ENCODE data around the gene GAPDH.
A peak's percentile ranks its signal among the peaks of the same experiment; 100 is the strongest.
"Not testable (repeated sequence)": the region's sequence is repeated elsewhere in the genome, so short reads cannot be mapped to it uniquely, and the experiment has no call there.

The GAPDH gene

DNA sequence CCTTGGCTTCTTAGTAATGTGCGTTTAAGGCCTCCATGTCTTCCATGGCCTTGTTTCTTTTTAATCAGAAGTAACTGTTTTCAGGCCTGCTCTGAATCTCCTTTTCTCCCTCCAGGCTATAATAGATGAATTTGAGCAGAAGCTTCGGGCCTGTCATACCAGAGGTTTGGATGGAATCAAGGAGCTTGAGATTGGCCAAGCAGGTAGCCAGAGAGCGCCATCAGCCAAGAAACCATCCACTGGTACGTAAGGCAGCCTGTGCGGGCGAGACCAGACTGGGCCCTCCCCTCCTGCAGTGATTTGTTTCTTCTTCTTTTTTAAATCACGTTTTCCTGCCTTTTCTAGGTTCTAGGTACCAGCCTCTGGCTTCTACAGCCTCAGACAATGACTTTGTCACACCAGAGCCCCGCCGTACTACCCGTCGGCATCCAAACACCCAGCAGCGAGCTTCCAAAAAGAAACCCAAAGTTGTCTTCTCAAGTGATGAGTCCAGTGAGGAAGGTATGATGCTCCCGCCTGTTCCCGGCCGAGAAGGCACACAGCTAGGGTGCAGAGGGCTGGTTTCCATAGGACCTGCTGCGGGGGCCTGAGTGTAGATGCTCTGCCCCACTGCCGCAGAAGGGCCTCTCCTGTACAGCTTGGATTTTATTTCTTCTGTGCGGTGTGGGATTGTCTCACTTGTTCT lies 3.6 kb upstream of the GAPDH start:
- no peak for FAIRE-seq

DNA sequence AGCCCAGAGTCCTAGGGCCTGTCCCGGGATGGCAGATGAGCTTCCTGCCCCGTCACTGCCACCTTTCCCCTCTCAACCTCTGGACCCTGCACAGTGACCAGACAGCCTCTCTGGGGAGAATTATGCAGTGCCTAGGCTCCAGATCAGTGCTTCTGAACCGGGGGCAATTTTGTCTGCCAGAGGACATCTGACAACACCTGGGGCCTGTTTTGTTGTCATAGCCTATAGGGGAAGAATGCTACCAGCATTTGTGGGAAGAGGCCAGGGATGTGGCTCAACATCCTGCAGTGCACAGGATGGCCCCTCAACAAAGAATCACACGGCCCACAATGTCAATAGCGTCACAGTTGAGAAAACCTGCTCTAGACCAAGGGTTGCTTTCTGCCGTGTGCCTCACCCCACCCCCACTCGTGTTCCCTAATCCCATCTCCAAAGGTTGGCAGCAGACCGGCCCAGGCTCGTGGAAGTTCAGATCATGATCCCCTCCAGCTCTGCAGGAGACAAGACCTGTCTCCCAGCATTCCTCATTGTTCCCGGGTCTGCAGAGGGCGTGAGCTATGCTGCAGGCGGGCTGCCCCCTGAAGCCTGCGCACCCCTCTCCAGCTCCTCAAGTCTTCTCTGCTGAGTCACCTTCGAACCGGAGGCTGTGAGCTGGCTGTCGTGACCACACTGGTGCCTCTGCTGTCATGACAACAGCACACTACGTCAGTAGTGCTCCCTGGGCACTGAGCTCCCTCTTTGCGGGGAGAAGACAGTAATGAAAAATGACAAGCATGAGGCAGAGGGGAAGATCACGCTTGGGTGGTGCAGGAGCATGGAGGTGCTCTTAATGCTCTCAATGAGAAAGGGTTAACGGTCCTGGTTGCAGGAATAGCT lies 2.0 kb upstream of the GAPDH start:
- FAIRE-seq = no peak

GRCh38 chr12:6532927-6533652 lies 1.2 kb upstream of the GAPDH start:
- peak; percentile 9 for FAIRE-seq

DNA sequence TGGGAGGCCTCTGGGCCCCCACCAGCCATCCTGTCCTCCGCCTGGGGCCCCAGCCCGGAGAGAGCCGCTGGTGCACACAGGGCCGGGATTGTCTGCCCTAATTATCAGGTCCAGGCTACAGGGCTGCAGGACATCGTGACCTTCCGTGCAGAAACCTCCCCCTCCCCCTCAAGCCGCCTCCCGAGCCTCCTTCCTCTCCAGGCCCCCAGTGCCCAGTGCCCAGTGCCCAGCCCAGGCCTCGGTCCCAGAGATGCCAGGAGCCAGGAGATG lies 729 bp upstream of the GAPDH start:
- FAIRE-seq = no peak

DNA sequence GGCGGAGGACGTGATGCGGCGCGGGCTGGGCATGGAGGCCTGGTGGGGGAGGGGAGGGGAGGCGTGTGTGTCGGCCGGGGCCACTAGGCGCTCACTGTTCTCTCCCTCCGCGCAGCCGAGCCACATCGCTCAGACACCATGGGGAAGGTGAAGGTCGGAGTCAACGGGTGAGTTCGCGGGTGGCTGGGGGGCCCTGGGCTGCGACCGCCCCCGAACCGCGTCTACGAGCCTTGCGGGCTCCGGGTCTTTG lies 303 bp downstream of the GAPDH start:
- FAIRE-seq = no peak

GRCh38 chr12:6534945-6535696 lies 804 bp downstream of the GAPDH start:
- no peak for FAIRE-seq

DNA sequence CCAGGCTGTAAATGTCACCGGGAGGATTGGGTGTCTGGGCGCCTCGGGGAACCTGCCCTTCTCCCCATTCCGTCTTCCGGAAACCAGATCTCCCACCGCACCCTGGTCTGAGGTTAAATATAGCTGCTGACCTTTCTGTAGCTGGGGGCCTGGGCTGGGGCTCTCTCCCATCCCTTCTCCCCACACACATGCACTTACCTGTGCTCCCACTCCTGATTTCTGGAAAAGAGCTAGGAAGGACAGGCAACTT lies 1.3 kb downstream of the GAPDH start:
- FAIRE-seq = no peak

DNA sequence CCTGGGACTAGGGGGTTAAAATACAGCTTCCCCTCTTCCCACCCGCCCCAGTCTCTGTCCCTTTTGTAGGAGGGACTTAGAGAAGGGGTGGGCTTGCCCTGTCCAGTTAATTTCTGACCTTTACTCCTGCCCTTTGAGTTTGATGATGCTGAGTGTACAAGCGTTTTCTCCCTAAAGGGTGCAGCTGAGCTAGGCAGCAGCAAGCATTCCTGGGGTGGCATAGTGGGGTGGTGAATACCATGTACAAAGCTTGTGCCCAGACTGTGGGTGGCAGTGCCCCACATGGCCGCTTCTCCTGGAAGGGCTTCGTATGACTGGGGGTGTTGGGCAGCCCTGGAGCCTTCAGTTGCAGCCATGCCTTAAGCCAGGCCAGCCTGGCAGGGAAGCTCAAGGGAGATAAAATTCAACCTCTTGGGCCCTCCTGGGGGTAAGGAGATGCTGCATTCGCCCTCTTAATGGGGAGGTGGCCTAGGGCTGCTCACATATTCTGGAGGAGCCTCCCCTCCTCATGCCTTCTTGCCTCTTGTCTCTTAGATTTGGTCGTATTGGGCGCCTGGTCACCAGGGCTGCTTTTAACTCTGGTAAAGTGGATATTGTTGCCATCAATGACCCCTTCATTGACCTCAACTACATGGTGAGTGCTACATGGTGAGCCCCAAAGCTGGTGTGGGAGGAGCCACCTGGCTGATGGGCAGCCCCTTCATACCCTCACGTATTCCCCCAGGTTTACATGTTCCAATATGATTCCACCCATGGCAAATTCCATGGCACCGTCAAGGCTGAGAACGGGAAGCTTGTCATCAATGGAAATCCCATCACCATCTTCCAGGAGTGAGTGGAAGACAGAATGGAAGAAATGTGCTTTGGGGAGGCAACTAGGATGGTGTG lies 1.9 kb downstream of the GAPDH start:
- FAIRE-seq = no peak

GRCh38 chr12:6536894-6537579 lies 2.7 kb downstream of the GAPDH start:
- no peak for FAIRE-seq

DNA sequence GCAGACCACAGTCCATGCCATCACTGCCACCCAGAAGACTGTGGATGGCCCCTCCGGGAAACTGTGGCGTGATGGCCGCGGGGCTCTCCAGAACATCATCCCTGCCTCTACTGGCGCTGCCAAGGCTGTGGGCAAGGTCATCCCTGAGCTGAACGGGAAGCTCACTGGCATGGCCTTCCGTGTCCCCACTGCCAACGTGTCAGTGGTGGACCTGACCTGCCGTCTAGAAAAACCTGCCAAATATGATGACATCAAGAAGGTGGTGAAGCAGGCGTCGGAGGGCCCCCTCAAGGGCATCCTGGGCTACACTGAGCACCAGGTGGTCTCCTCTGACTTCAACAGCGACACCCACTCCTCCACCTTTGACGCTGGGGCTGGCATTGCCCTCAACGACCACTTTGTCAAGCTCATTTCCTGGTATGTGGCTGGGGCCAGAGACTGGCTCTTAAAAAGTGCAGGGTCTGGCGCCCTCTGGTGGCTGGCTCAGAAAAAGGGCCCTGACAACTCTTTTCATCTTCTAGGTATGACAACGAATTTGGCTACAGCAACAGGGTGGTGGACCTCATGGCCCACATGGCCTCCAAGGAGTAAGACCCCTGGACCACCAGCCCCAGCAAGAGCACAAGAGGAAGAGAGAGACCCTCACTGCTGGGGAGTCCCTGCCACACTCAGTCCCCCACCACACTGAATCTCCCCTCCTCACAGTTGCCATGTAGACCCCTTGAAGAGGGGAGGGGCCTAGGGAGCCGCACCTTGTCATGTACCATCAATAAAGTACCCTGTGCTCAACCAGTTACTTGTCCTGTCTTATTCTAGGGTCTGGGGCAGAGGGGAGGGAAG lies 3.5 kb downstream of the GAPDH start:
- FAIRE-seq = not testable (repeated sequence)

DNA sequence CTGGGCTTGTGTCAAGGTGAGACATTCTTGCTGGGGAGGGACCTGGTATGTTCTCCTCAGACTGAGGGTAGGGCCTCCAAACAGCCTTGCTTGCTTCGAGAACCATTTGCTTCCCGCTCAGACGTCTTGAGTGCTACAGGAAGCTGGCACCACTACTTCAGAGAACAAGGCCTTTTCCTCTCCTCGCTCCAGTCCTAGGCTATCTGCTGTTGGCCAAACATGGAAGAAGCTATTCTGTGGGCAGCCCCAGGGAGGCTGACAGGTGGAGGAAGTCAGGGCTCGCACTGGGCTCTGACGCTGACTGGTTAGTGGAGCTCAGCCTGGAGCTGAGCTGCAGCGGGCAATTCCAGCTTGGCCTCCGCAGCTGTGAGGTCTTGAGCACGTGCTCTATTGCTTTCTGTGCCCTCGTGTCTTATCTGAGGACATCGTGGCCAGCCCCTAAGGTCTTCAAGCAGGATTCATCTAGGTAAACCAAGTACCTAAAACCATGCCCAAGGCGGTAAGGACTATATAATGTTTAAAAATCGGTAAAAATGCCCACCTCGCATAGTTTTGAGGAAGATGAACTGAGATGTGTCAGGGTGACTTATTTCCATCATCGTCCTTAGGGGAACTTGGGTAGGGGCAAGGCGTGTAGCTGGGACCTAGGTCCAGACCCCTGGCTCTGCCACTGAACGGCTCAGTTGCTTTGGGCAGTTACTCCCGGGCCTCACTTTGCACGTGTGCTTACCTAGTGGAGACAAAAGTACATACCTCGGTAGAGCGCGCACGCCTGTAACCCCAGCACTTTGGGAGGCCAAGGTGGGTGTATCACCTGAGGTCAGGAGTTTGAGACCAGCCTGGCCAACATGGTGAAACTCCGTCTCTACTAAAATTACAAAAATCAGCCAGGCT lies 4.3 kb downstream of the GAPDH start:
- no peak for FAIRE-seq

GRCh38 chr12:6539314-6539682 lies 5.0 kb downstream of the GAPDH start:
- no peak for FAIRE-seq

DNA sequence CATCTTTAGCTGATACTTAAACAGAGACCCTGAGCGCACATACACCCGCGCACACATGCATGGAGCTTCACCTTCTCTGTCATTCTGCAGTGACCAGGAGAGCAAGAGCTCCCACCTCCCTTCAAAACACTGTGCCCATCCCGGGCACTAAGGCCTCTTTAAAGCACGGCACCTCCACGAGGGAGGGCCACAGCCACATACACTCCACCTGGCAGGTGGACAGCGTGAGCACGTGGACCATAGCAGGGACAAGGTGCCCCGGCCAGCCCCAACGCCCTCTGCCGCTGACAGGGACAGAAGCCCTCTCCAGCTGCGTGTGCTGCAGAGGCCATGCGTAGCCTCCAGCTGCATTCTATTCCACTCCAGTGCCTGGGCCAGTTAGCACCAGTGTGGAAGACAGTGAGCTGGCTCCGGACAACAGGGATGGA lies 5.4 kb downstream of the GAPDH start:
- no peak for FAIRE-seq

GRCh38 chr12:6540181-6540877 lies 6.0 kb downstream of the GAPDH start:
- no peak for FAIRE-seq

DNA sequence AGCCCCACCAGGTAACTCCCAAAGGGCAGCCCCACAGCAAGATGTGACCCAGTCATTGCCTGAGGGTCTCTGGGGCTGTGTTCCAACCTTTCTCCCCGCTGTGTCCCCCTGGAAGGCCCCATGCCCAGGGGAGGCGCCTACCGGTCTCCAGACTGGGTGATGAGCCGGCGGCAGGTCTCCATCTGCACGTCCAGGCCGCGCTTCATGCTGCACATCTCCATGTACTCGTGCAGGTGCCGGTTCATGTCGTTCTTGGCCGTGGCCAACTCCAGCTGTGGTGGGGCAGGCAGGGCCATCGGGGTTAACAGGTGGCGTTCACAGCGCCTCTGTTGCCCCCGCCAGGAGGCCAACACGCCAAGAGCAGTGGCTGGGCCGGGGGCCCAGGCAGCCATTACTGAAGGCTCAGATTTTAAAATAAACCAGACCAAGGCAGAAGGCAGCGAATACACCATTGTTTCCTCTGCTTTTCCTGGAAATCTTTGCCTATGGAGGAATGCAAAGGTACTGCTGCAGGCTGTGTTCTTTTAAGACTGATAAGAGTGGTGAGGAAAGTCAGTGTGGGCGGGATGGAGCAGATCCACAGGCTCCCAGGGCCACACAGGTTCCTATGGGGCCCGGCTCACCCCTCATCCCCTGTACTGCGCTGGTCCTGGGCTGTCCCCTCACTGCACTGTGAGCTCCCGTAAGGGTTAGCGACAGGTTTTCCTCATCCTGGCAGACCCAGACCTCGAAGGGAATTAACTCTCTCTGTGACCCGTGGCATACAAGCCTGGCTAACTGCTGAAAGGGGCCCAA lies 7.3 kb downstream of the GAPDH start:
- FAIRE-seq = no peak

- FAIRE-seq = no peak
Measured at GRCh38 chr12:6542209-6543009, 8.1 kb downstream of the GAPDH start.

DNA sequence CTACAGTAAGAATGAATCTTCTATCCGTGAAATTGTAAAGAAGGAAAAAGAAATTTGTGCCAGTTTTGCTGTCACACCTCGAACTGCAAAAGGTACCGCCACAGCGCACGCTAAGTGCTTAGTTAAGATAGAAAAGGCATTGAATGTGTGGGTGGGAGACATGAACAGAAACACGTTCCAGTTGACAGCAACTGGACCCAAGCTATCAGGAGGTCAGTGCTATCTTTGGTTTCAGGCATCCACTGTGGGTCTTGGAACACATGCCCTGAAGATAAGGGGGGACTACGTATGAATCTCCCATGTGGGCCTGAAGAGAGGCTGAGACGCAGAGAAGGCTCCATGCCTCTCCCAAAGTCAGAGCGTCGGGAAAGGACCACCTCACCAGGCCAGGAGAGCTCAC lies 11.7 kb downstream of the GAPDH start:
- no peak for FAIRE-seq

- FAIRE-seq = no peak
Measured at GRCh38 chr12:6547566-6547965, 13.2 kb downstream of the GAPDH start.

Data from A204.1 (cell line).